ENCODE measurements around the gene TMEM109.

GRCh38 chr11:60959431-60959830 lies 45.5 kb downstream of the TMEM109 start:
- TF ChIP-seq CTCF (IDR thresholded peaks at IDR 0.05) (no peak), POLR2A (IDR thresholded peaks at IDR 0.05) (no peak)
